NK-92 treated with Interleukin-12 subunit alpha and Interleukin-12 subunit beta, amount 100 ng/mL, for 24 hours (cell line): Measurements from ENCODE around the gene RNF113B.

ENCODE experiments used
- DNase-seq: peaks from one replicate; lab custom pipeline; 2025; lab: John Stamatoyannopoulos, UW

The RNF113B gene

GRCh38 chr13:98176777-98177608 is at the start of gene RNF113B:
RNF113B (minus strand) TSS chr13:98177269; CDS start chr13:98177236, 33 bp downstream.
- DNase-seq: no peak

DNA sequence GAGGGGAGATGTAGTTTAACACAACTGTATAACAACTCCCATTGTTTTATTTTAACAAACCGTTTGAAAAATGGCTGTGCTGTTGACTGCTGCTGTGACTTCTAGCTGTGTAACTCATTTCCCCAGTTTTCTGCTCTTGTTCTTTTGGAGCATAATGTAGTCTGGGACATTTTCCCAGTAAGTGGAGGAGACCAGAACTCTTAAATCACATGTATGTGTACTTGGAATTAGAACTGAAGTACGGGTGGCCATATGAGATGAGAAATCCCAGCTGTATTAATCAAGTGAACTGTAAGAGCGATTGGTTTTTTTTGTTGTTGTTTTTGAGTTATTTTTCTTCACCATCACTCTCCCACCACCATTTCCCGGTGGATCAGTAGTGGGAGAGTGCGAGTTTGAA is 49.4 kb upstream of the RNF113B start:
- no peak for DNase-seq

DNA sequence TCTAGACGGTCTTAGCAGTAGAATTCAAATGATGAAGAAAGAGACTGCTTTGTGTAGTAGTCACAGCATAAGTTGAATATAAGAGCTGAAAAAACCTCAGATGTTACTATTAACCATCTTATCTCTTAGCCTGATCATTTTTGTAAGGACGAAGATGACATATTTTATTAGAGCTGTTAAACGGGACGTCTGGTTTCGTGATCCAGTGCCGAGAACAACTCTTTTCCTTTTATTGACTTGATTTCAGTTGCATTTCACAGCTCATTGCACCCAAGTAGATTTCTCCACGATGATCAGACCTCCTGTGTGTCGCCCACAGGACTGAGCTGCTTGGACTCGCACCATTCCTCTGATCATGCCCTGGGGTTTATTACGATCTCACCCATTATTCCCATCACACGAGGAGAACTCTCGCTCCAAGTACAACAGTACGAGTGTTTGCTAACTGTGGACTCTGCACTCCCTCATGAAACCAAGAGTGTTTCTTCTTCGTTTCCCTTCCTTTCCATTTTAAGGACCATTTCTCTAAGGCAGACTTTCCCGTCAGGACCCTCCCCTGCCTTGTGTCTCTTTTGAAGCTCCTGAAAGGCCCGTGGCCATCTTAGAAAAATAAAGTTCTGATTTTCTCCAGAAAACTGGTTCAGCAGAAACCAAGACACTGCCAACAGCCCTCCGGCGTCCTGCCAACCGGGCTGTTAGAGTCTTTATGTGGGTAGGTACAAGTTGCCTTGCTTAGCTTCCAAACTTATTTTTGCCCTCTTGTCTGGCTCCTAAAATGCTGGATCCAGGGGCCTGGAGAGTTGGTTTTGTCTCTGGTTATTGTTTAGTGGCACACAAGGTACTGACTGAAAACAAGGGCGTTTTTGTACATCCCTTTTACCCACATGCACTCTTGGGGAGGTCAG is 48.2 kb upstream of the RNF113B start:
- no peak for DNase-seq

DNA sequence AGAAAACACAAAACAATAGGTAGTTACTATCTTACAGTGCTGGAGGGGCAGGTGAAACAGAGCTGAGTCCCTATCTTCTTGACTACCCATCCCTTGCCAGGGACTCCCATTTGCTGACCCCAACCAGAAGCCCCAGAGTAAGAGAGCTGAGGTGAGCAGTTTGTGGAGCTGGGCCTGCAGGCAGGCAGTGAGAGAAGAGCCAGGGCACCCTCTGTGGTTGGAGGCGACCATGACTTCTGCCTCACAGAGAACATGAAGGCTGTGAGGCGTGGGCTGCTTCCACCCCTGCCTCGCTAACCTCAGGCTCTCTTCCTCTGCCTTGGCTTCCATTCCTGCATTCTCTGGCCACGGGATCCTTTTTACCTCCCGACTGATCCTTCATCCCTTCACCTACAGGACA is 47.5 kb upstream of the RNF113B start:
- DNase-seq: no peak

- no peak for DNase-seq
These were observed 46.7 kb upstream of the RNF113B start for GRCh38 chr13:98223741-98224140.

DNA sequence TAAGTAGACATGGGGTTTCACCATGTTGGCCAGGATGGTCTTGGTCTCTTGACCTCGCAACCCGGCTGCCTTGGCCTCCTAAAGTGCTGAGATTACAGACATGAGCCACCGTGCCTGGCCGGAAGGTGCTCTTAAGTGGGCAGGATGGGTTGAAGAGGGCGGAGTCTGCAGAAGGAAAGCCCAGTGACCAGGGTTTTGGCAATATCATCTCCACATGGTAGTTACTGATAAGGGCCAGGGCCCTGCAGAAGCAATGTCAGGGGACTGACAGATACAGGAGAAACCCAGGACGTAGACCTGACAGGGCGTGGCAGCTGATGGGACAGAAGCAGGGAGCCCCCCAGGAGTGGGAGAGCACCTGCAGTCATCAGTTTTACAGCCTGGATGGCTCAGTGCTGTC is 45.7 kb upstream of the RNF113B start:
- no peak for DNase-seq

DNA sequence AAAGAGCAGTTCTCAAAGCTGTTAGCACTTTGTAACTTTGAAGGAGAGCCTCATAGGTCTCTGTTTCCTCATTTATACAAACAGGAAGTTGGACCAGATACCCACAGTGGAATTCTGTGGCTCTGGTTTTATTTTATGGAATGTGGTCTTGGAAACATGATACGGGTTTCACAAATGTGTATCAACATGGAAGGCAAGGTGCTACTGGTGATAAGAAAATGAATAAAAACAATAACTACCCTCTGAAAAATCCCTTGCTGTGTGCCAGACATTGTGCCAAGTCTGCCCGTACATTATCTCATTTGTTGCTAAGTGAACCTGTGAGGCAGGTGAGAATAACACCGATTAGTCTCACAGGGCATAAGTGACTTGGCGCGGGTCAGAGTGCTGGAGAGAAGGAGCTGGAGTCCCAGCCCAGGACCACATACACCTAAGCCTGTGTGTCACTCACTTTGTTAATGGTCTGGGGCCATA is 45.0 kb upstream of the RNF113B start:
- no peak for DNase-seq

DNA sequence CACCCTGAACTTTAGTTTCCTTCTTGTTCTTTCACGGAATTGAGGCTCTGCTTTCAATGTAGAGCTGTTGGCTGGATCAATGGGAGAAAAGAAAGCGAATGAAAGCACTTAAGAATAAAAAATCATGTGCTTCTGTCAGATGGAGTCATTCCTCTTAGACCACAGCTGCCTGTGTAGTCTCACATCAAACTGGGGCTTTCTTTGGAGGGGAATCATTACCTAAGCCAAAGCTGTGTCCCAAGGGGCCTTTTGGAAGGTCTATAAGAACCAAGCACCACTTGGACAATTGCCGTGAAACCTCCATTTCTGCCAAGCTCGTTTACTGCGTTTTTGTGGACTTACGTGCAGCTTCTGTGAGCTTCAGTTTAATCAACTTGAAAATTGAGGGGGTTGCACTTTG is 44.2 kb upstream of the RNF113B start:
- DNase-seq: no peak

DNA sequence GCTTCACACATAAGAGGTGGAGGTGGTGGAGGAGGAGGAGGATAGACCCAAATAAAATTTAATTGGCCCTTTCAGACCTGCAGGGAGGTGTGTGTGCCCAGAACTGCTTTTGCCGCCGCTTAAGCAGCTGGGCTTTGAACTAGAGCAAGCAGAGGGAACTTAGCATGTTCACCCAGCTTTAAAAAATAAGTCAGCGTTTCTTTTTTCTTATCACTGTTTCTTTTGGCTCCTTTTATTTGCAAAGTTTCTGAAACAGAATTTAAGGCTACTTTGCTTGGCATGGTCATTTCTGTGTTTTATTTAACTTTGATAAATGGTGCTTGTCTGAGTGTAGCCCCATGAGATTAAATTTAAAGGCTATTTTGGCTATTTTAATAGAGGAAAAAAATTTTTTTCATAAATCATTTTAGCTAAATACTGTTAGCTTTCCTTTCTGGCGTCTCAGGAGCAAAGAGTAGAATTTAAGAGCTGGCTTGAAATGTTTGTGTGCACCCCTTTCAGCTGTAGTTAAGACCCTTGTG is 43.3 kb upstream of the RNF113B start:
- no peak for DNase-seq

GRCh38 chr13:98219685-98220084 is 42.6 kb upstream of the RNF113B start:
- no peak for DNase-seq

- no peak for DNase-seq
These were observed 40.5 kb upstream of the RNF113B start for GRCh38 chr13:98217597-98217996.

GRCh38 chr13:98216711-98217285 is 39.7 kb upstream of the RNF113B start:
- DNase-seq: no peak

- no peak for DNase-seq
These were observed 39.1 kb upstream of the RNF113B start for GRCh38 chr13:98216135-98216565.

- no peak for DNase-seq
These were observed 38.4 kb upstream of the RNF113B start for GRCh38 chr13:98215508-98215907.

DNA sequence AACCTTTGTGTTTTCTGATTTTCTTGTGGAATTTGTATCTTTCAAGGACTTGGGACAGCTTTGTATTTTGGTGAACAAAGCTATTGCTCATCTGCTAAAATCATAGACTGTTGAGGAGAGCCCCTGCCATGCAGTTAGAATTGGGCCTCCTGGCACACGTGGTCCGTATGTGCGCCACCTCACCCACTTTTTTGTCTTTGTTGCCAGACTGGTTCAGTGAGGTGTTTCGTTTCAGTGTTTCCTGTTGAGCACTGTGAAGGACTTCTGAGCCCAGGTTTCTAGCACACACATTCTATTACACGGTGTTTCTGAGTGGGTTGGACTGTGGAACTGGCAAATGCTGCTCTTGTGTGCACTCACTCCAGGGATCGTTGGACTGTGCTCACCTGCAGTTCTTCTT is 37.6 kb upstream of the RNF113B start:
- DNase-seq: no peak

DNA sequence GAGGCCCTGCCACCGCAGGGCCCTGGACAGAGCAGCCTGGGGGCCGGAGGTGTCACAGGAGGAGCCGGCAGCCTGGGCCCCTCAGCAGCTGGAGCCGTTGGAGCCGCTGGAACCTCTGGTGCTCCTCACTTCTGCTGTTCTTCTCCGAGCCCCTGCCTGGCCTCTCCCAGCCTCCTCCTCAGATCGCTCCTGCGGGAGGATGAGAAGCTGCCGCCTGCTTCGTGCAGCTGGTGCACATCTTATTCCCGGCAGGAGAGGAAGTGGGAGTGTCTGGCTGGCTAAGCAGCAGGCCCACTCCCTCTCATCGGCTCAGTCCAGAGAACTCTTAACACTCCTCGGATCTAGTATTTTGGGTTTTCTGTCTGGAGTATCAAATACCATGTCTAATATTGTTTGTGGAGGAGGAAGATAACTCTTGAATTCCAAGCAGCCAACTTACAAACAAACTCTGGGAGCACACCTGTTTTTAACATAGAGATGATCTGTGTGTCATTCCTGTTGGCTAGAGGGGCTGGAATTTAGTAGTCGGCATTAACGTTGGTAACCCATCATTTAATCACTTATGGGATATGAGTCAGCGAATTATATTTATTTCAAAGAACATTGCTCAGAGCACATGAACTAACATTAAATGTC is 37.1 kb upstream of the RNF113B start:
- no peak for DNase-seq

GRCh38 chr13:98213354-98213753 is 36.3 kb upstream of the RNF113B start:
- DNase-seq: no peak

DNA sequence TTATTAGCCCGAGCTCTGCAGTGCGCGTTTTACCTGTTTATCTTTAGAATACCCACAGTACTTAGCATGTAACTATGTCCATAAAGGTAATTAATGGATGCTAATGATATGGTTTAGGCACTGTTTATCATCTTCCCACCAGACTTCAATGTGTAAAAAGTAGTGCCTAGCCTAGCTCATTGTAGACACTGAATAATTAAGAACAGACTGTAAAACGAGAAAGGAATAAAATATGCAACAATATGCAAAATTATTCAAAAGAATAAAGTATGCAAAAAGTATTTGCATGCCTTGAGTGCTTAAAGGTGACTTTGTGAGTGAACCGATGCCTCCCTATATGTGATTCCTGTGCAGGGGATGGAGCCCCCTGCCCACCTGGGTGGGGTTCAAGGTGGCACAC is 35.7 kb upstream of the RNF113B start:
- DNase-seq: no peak

GRCh38 chr13:98208606-98209005 is 31.5 kb upstream of the RNF113B start:
- no peak for DNase-seq

GRCh38 chr13:98207416-98207815 is 30.3 kb upstream of the RNF113B start:
- no peak for DNase-seq

GRCh38 chr13:98206946-98207345 is 29.9 kb upstream of the RNF113B start:
- DNase-seq: no peak

GRCh38 chr13:98204546-98204945 is 27.5 kb upstream of the RNF113B start:
- DNase-seq: no peak
